ENCODE measurements around the gene ABCE1. TPM values are rescaled to one million over a fixed set of nuclear protein-coding genes. Genes with fewer than 3 reads are reported as not detected.

The ABCE1 gene
- total RNA-seq, result 10 to 100 TPM; 53.5 to 78.0 (median 64.7) TPM

DNA sequence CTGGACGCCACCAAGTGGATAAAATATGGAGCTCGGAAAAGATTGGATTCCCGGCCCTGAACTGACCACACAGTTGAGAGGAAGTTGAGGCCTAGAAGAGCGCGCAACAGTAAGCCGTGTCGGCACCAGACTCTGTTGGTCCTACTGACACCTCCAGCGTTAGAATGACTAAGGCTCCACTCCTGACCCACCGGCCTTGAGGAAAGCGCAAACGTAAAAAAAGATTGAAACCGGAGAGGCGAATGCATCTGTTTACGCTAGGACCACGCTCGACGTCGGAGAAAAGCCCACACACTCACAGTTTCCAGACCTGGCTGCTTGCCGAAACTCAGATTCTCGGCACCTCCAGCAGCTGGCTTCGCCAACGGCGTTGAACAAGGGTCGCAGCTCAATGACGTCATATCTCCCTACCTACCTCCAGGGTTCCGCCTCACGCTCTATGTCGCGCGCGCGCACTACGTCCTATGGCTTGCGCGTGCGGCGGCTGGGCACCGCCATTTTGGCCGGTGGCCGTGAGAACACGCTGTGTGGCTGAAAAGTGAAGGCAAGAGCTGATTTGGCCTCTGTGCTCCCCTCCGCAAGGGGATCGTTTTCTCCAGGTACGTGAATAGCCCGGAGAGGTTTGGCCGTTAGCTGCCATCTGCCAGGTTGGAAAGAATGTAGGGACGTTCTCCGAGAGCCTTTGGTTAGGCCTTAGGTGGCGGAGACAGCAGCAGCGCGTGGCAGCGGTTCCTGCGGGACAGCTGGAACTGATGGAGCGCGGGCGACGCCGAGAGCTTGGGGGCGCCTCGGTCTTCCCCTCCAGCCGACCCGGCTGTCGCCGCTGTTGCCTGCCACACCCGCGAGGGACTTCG, at the start of gene ABCE1, which contains the start of gene ANAPC10:
Gene ABCE1, plus strand, starts transcription at position 491 of the 854 bp plus-strand sequence. CDS start 6,102 bp downstream, outside the sequence.
Gene ANAPC10, minus strand, starts transcription at position 376 of the 854 bp plus-strand sequence. CDS start 2,097 bp downstream, outside the sequence.
- Histone ChIP-seq H3K27ac (peak within 1 kb of the TSS; percentile 70 to 97 (median 92)), H3K4me1 (peaks cover 0 to 59% (median 38%) of the 10 kb centered on the region in 4 donors), H3K4me3 (peak within 1 kb of the TSS; percentile 67 to 83 (median 76)), H3K27me3 (no peaks in the 10 kb centered on the region), H3K36me3 (peaks cover 0 to 27% (median 0%) of the 10 kb centered on the region in 3 donors), H3K9me3 (peaks cover 0 to 8% (median 0%) of the 10 kb centered on the region in 4 donors)
- 0 to 1% methylated on average over 62 to 67 of the region's 67 CpGs for WGBS, 2 donors
- DNase-seq (ENCODE audit: low spot score in 2 of 2), result peak; percentile 91 to 94
- TF ChIP-seq EP300 (IDR thresholded peaks at IDR 0.05) (peak; percentile 64 to 97), POLR2A (IDR thresholded peaks at IDR 0.05) (peak in 1 of 2 donors; percentile 65)
- TF ChIP-seq, protein P1, sequence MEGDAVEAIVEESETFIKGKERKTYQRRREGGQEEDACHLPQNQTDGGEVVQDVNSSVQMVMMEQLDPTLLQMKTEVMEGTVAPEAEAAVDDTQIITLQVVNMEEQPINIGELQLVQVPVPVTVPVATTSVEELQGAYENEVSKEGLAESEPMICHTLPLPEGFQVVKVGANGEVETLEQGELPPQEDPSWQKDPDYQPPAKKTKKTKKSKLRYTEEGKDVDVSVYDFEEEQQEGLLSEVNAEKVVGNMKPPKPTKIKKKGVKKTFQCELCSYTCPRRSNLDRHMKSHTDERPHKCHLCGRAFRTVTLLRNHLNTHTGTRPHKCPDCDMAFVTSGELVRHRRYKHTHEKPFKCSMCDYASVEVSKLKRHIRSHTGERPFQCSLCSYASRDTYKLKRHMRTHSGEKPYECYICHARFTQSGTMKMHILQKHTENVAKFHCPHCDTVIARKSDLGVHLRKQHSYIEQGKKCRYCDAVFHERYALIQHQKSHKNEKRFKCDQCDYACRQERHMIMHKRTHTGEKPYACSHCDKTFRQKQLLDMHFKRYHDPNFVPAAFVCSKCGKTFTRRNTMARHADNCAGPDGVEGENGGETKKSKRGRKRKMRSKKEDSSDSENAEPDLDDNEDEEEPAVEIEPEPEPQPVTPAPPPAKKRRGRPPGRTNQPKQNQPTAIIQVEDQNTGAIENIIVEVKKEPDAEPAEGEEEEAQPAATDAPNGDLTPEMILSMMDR (IDR thresholded peaks at IDR 0.05), result peak in 4 of 5 experiments; percentile 27 to 32 (median 31)

- peaks cover 0 to 7% (median 0%) of the 10 kb centered on the region in 3 donors for H3K36me3 ChIP-seq
- TF ChIP-seq POLR2A (IDR thresholded peaks at IDR 0.05) (no peak), EP300 (IDR thresholded peaks at IDR 0.05) (no peak)
- TF ChIP-seq, protein P1 (IDR thresholded peaks at IDR 0.05), result no peak
- no peaks in the 10 kb centered on the region for H3K27me3 ChIP-seq
- no peak overlapping the region for H3K27ac ChIP-seq
- no peak overlapping the region for H3K4me3 ChIP-seq
- peaks cover 0 to 34% (median 1%) of the 10 kb centered on the region in 4 donors for H3K4me1 ChIP-seq
- no peaks in the 10 kb centered on the region for H3K9me3 ChIP-seq
- DNase-seq (ENCODE audit: low spot score in 2 of 2), result no peak
Measured at GRCh38 chr4:145048817-145049216, 49.3 kb upstream of the ABCE1 start.

- Histone ChIP-seq H3K9me3 (no peaks in the 10 kb centered on the region), H3K4me1 (peaks cover 0 to 30% (median 0%) of the 10 kb centered on the region in 4 donors), H3K36me3 (peaks cover 0 to 10% (median 0%) of the 10 kb centered on the region in 3 donors), H3K27me3 (no peaks in the 10 kb centered on the region), H3K4me3 (no peak overlapping the region), H3K27ac (no peak overlapping the region)
- no peak for DNase-seq (ENCODE audit: low spot score in 2 of 2)
- WGBS, 2 donors, result 95% methylated on average over 1 of the region's 1 CpG
- no peak for TF ChIP-seq EP300 (IDR thresholded peaks at IDR 0.05)
- no peak for TF ChIP-seq POLR2A (IDR thresholded peaks at IDR 0.05)
- TF ChIP-seq, protein P1 (IDR thresholded peaks at IDR 0.05), result no peak
Measured at GRCh38 chr4:145049241-145049640, 48.9 kb upstream of the ABCE1 start.

- Histone ChIP-seq H3K9me3 (no peaks in the 10 kb centered on the region), H3K4me1 (peaks cover 0 to 13% (median 0%) of the 10 kb centered on the region in 4 donors), H3K4me3 (no peak overlapping the region), H3K36me3 (peaks cover 0 to 10% (median 0%) of the 10 kb centered on the region in 3 donors), H3K27ac (no peak overlapping the region), H3K27me3 (no peaks in the 10 kb centered on the region)
- no peak for DNase-seq (ENCODE audit: low spot score in 2 of 2)
- TF ChIP-seq POLR2A (IDR thresholded peaks at IDR 0.05) (no peak), EP300 (IDR thresholded peaks at IDR 0.05) (no peak)
- TF ChIP-seq, protein P1 (IDR thresholded peaks at IDR 0.05), result no peak
- 96 to 98% methylated on average over 5 of the region's 5 CpGs for WGBS, 2 donors
Measured at GRCh38 chr4:145055533-145056257, 42.4 kb upstream of the ABCE1 start.

All from tibial nerve (tissue), 4 donors.